ENCODE data around the gene CEPT1. TPM values are rescaled to one million over a fixed set of nuclear protein-coding genes. Genes with fewer than 3 reads are reported as not detected.

CEPT1 gene
- total RNA-seq, 3 donors from 2014 or later (not counting 1 experiment from before 2014, with no cell fraction given), result 35.4 to 49.5 (median 40.9) TPM

GRCh38 chr1:111161843-111162487, 21.9 kb downstream of the CEPT1 start:
- no peak for TF ChIP-seq CTCF (IDR thresholded peaks at IDR 0.05)
- peaks cover 0 to 17% of the 10 kb centered on the region in 2 donors for H3K4me1 Mint-ChIP-seq
- intact Hi-C loops (cut with micrococcal nuclease), result no loop called here
- no peaks in the 10 kb centered on the region for H3K4me1 ChIP-seq (ENCODE audit: control insufficient read depth, insufficient read depth, low read length)
- DNase-seq, result no peak
- no peaks in the 10 kb centered on the region for H3K9me3 ChIP-seq (ENCODE audit: control insufficient read depth, insufficient read depth, low read length)
- peak overlapping the region in 1 of 2 donors; percentile 1 for H3K27ac Mint-ChIP-seq
- no peak overlapping the region for H3K27ac ChIP-seq (ENCODE audit: low read length)
- no peaks in the 10 kb centered on the region for H3K36me3 Mint-ChIP-seq
- H3K27me3 ChIP-seq (ENCODE audit: control insufficient read depth, insufficient read depth, low read length), result no peaks in the 10 kb centered on the region
- H3K36me3 ChIP-seq (ENCODE audit: control insufficient read depth, insufficient read depth, low read length), result peaks cover 55% of the 10 kb centered on the region
- H3K27me3 Mint-ChIP-seq (ENCODE audit: low read depth in 2 of 2), result no peaks in the 10 kb centered on the region
- H3K9me3 Mint-ChIP-seq, result no peaks in the 10 kb centered on the region
- H3K4me3 ChIP-seq (ENCODE audit: low read length), result no peak overlapping the region
- WGBS (ENCODE audit: insufficient coverage), result 79% methylated on average over 1 of the region's 1 CpG
- H3K4me3 Mint-ChIP-seq, result no peak overlapping the region
- no peak for ATAC-seq

GRCh38 chr1:111162488-111162880, 22.5 kb downstream of the CEPT1 start:
- Mint-ChIP-seq H3K27me3 (ENCODE audit: low read depth in 2 of 2) (no peaks in the 10 kb centered on the region), H3K27ac (peak overlapping the region in 1 of 2 donors; percentile 1), H3K9me3 (no peaks in the 10 kb centered on the region), H3K4me1 (peaks cover 0 to 17% of the 10 kb centered on the region in 2 donors), H3K36me3 (no peaks in the 10 kb centered on the region), H3K4me3 (no peak overlapping the region)
- Histone ChIP-seq H3K9me3 (ENCODE audit: control insufficient read depth, insufficient read depth, low read length) (no peaks in the 10 kb centered on the region), H3K27me3 (ENCODE audit: control insufficient read depth, insufficient read depth, low read length) (no peaks in the 10 kb centered on the region), H3K27ac (ENCODE audit: low read length) (no peak overlapping the region), H3K4me1 (ENCODE audit: control insufficient read depth, insufficient read depth, low read length) (no peaks in the 10 kb centered on the region), H3K36me3 (ENCODE audit: control insufficient read depth, insufficient read depth, low read length) (peaks cover 58% of the 10 kb centered on the region), H3K4me3 (ENCODE audit: low read length) (no peak overlapping the region)
- 100% methylated on average over 1 of the region's 2 CpGs for WGBS (ENCODE audit: insufficient coverage)
- ATAC-seq (no peak), DNase-seq (no peak)
- TF ChIP-seq CTCF (IDR thresholded peaks at IDR 0.05), result no peak
- intact Hi-C loops (cut with micrococcal nuclease), result no loop called here

GRCh38 chr1:111163363-111163762, 23.3 kb downstream of the CEPT1 start:
- Histone ChIP-seq H3K27me3 (ENCODE audit: control insufficient read depth, insufficient read depth, low read length) (no peaks in the 10 kb centered on the region), H3K27ac (ENCODE audit: low read length) (no peak overlapping the region), H3K4me1 (ENCODE audit: control insufficient read depth, insufficient read depth, low read length) (no peaks in the 10 kb centered on the region), H3K36me3 (ENCODE audit: control insufficient read depth, insufficient read depth, low read length) (peaks cover 62% of the 10 kb centered on the region), H3K9me3 (ENCODE audit: control insufficient read depth, insufficient read depth, low read length) (no peaks in the 10 kb centered on the region), H3K4me3 (ENCODE audit: low read length) (no peak overlapping the region)
- Mint-ChIP-seq H3K36me3 (peaks cover 6% of the 10 kb centered on the region), H3K27ac (no peak overlapping the region), H3K9me3 (no peaks in the 10 kb centered on the region), H3K4me3 (no peak overlapping the region), H3K4me1 (peaks cover 5 to 17% of the 10 kb centered on the region in 2 donors), H3K27me3 (ENCODE audit: low read depth in 2 of 2) (no peaks in the 10 kb centered on the region)
- no peak for ATAC-seq
- intact Hi-C loops (cut with micrococcal nuclease), result no loop called here
- no peak for DNase-seq
- no peak for TF ChIP-seq CTCF (IDR thresholded peaks at IDR 0.05)
- 98% methylated on average over 4 of the region's 4 CpGs for whole genome bisulfite sequencing (ENCODE audit: insufficient coverage)

GRCh38 chr1:111164151-111164550, 24.1 kb downstream of the CEPT1 start:
- Histone ChIP-seq H3K4me1 (ENCODE audit: control insufficient read depth, insufficient read depth, low read length) (no peaks in the 10 kb centered on the region), H3K9me3 (ENCODE audit: control insufficient read depth, insufficient read depth, low read length) (no peaks in the 10 kb centered on the region), H3K27me3 (ENCODE audit: control insufficient read depth, insufficient read depth, low read length) (no peaks in the 10 kb centered on the region), H3K4me3 (ENCODE audit: low read length) (no peak overlapping the region), H3K27ac (ENCODE audit: low read length) (no peak overlapping the region), H3K36me3 (ENCODE audit: control insufficient read depth, insufficient read depth, low read length) (peaks cover 66% of the 10 kb centered on the region)
- Mint-ChIP-seq H3K27me3 (ENCODE audit: low read depth in 2 of 2) (no peaks in the 10 kb centered on the region), H3K27ac (no peak overlapping the region), H3K4me1 (peaks cover 5 to 17% of the 10 kb centered on the region in 2 donors), H3K36me3 (peaks cover 6% of the 10 kb centered on the region), H3K4me3 (no peak overlapping the region), H3K9me3 (no peaks in the 10 kb centered on the region)
- 98% methylated on average over 2 of the region's 2 CpGs for WGBS (ENCODE audit: insufficient coverage)
- no peak for ATAC-seq
- TF ChIP-seq CTCF (IDR thresholded peaks at IDR 0.05), result no peak
- DNase-seq, result no peak
- intact Hi-C loops (cut with micrococcal nuclease), result no loop called here

All from natural killer cell (primary cell).